Ovary (tissue), 3 donors: ENCODE results near the gene WDFY1.

Experiments used
- EP300 ChIP-seq: sonication (generic); formaldehyde crosslinking; IDR thresholded peaks from one replicate; pipeline ENCODE4 v1.6.1; 2017; ENCODE audit warnings: antibody characterized with exemption
- POLR2A ChIP-seq: fragments of 450-650 bp; IDR thresholded peaks from one replicate; pipeline ENCODE4 v1.6.1; 2017; ENCODE audit warnings: antibody characterized with exemption, mild to moderate bottlenecking, moderate library complexity
- TF ChIP-seq, protein P1 (sequence below), 3 donors: fragments of 450-650 bp in 2 of 3; fragments of 200-600 bp in 1 of 3; IDR thresholded peaks; one replicate each; pipeline versions ENCODE4 v1.5.1 to v1.8.0; 2016 to 2022; ENCODE audit warnings: antibody characterized with exemption in 3 of 3, mild to moderate bottlenecking in 1 of 3
- donor health status: DM: no; HTN: no; CAD: no.

- TF ChIP-seq, protein P1, sequence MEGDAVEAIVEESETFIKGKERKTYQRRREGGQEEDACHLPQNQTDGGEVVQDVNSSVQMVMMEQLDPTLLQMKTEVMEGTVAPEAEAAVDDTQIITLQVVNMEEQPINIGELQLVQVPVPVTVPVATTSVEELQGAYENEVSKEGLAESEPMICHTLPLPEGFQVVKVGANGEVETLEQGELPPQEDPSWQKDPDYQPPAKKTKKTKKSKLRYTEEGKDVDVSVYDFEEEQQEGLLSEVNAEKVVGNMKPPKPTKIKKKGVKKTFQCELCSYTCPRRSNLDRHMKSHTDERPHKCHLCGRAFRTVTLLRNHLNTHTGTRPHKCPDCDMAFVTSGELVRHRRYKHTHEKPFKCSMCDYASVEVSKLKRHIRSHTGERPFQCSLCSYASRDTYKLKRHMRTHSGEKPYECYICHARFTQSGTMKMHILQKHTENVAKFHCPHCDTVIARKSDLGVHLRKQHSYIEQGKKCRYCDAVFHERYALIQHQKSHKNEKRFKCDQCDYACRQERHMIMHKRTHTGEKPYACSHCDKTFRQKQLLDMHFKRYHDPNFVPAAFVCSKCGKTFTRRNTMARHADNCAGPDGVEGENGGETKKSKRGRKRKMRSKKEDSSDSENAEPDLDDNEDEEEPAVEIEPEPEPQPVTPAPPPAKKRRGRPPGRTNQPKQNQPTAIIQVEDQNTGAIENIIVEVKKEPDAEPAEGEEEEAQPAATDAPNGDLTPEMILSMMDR (IDR thresholded peaks at IDR 0.05): no peak
- TF ChIP-seq POLR2A (no peak), EP300 (no peak)
Observed at GRCh38 chr2:223980803-223981202, 35.7 kb upstream of the WDFY1 start.
